ENCODE data around the gene ATXN3L. TPM values are rescaled to one million over a fixed set of nuclear protein-coding genes. Genes with fewer than 3 reads are reported as not detected.

Gene ATXN3L
- total and polyA plus RNA-seq, 2 of the 8 experiments (the other 6 are each of a cell fraction or from before 2014, with no cell fraction given): not detected

GRCh38 chrX:13290891-13291614 is 28.8 kb downstream of the ATXN3L start:
- Histone ChIP-seq H3K4me2 (ENCODE audit: insufficient read depth in 1 of 2, low read depth in 2 of 2, low read length in 2 of 2) (no peak overlapping the region), H3K23me2 (ENCODE audit: low read depth, low read length) (no peaks in the 10 kb centered on the region), H2BK120ac (replicated peaks; ENCODE audit: low read depth, low read length) (no peak overlapping the region), H2BK15ac (ENCODE audit: low read length) (no peak overlapping the region), H2AK5ac (ENCODE audit: low read depth, low read length) (no peak overlapping the region), H3K9ac (replicated peaks in 1 of 4; ENCODE audit: extremely low read depth in 1 of 4, low read depth in 3 of 4, low read length in 3 of 4) (no peak overlapping the region), H2BK20ac (ENCODE audit: low read length) (no peak overlapping the region), H2BK12ac (ENCODE audit: low read depth, low read length) (no peak overlapping the region), H3K4me3 (ENCODE audit: extremely low read depth in 1 of 4, insufficient read depth in 2 of 4, low read depth in 3 of 4, low read length in 4 of 4) (no peak overlapping the region), H3K9me3 (ENCODE audit: insufficient read depth in 2 of 2, low read depth in 1 of 2, low read length in 1 of 2) (no peaks in the 10 kb centered on the region), H3K14ac (ENCODE audit: insufficient read length) (no peak overlapping the region), H3K36me3 (ENCODE audit: control insufficient read depth in 2 of 4, insufficient read depth in 4 of 4, low read length in 3 of 4) (no peaks in the 10 kb centered on the region), H3K4ac (replicated peaks; ENCODE audit: insufficient read length, low read depth, low read length) (no peak overlapping the region), H3K4me1 (replicated peaks in 1 of 4; ENCODE audit: control insufficient read depth in 3 of 4, insufficient read depth in 4 of 4, low read length in 3 of 4) (no peaks in the 10 kb centered on the region), H4K91ac (replicated peaks; ENCODE audit: insufficient read length, low read length) (no peak overlapping the region), H4K20me1 (replicated peaks in 1 of 2; ENCODE audit: control insufficient read depth in 1 of 2, insufficient read depth in 2 of 2, low read length in 2 of 2) (no peaks in the 10 kb centered on the region), H3K79me1 (ENCODE audit: low read depth, low read length) (no peaks in the 10 kb centered on the region), H3K27ac (ENCODE audit: low read depth, low read length) (no peak overlapping the region), H3K27me3 (replicated peaks in 1 of 4; ENCODE audit: control insufficient read depth in 3 of 4, extremely low read depth in 1 of 4, insufficient read depth in 3 of 4, low read length in 3 of 4) (no peaks in the 10 kb centered on the region), H3K79me2 (ENCODE audit: control insufficient read depth in 1 of 2, insufficient read depth in 2 of 2, low read length in 2 of 2) (no peaks in the 10 kb centered on the region), H2BK5ac (ENCODE audit: low read depth, low read length) (no peak overlapping the region), H3K18ac (ENCODE audit: extremely low read depth, low read length) (no peak overlapping the region), H3K23ac (ENCODE audit: insufficient read length) (no peak overlapping the region), H4K8ac (ENCODE audit: extremely low read depth, insufficient read depth, low read length) (no peak overlapping the region), H3K56ac (replicated peaks; ENCODE audit: insufficient read length, low read depth, low read length) (no peak overlapping the region), H2AFZ (ENCODE audit: low read length) (no peak overlapping the region), H4K5ac (ENCODE audit: insufficient read length, low read depth, low read length) (no peak overlapping the region)
- DNase-seq (ENCODE audit: low read depth in 1 of 2, low spot score in 2 of 2) (no peak), FAIRE-seq (no peak)
- ChIA-PET CTCF (ENCODE audit: partially characterized antibody) (no interaction called here), POLR2A (ENCODE audit: partially characterized antibody) (no interaction called here)
- 95% methylated on average over 8 of the region's 32 CpGs; no CpG with 5 or more reads in 1 of the 2 experiments for WGBS, 2 experiments (ENCODE audit: extremely low coverage in 1 of 2, insufficient coverage in 1 of 2, insufficient read length in 1 of 2, insufficient replicate concordance in 2 of 2, low coverage in 1 of 2, low lambda C conversion rate in 2 of 2, missing lambda C conversion rate in 1 of 2)
- no peak for TF ChIP-seq CEBPB (IDR thresholded peaks at IDR 0.05; ENCODE audit: low read depth, low read length)
